ENCODE data around the gene HOXC6. TPM values are rescaled to one million over a fixed set of nuclear protein-coding genes. Genes with fewer than 3 reads are reported as not detected.

HOXC6 gene
- total RNA-seq, 1 experiment from 2014 or later, result not detected

DNA sequence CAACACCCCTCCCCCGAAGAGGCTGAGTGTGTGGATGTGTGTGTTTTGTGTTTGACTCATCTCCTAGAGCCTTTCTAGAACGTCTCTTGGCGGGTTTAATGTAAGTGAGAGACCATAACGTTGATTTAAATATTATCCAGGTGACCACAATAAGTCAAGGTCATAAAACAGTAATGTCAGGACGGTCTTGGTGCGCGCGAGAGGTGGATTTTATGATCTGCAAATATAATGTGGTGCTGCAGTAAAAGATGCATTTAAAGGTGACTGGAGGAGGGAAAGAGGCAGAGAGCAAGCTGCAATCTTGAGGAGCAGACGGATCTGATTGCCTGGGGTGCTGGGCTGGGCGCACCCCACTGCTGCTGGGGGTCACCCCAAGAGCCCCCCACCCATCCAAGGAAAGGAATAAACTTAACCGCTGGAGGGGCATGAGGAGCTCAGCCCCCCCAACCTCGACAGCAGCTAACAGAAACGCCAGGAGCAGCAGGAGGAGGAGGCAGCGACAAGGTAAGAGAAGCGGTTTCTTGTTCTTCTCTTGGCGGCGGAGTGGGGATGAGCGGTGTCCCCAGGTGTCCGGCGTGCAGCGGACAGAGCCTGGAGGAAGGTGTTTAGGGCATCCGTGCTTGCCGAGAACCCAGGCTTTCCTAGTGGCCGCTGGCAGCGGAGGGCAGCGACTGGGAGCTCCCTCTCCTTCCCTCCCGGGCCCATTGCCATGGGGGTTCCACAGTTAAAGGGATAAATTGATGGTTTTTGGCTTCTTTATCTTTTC, 37.7 kb upstream of the HOXC6 start:
- peaks cover 100% of the 10 kb centered on the region for H3K27me3 Mint-ChIP-seq (ENCODE audit: low read depth)
- H3K27ac Mint-ChIP-seq, result no peak overlapping the region
- H3K4me1 Mint-ChIP-seq, result peaks cover 40% of the 10 kb centered on the region
- H3K36me3 Mint-ChIP-seq, result no peaks in the 10 kb centered on the region
- TF ChIP-seq ZNF396 (CRISPR knock-in tag; IDR thresholded peaks at IDR 0.05; ENCODE audit: borderline replicate concordance) (no peak), ZNF263 (CRISPR knock-in tag; IDR thresholded peaks at IDR 0.05; ENCODE audit: low read depth) (no peak), IRF2 (CRISPR knock-in tag; IDR thresholded peaks at IDR 0.05; ENCODE audit: borderline replicate concordance, low read depth) (no peak), TCF7 (CRISPR knock-in tag; IDR thresholded peaks at IDR 0.05; ENCODE audit: low read depth) (no peak), ZNF671 (CRISPR knock-in tag; IDR thresholded peaks at IDR 0.05) (no peak), RORB (CRISPR knock-in tag; IDR thresholded peaks at IDR 0.05) (no peak), FOXJ3 (CRISPR knock-in tag; IDR thresholded peaks at IDR 0.05; ENCODE audit: borderline replicate concordance) (no peak), ZBTB21 (CRISPR knock-in tag; IDR thresholded peaks at IDR 0.05; ENCODE audit: borderline replicate concordance) (no peak), CREB1 (CRISPR knock-in tag; IDR thresholded peaks at IDR 0.05) (no peak), ESRRA (CRISPR knock-in tag; IDR thresholded peaks at IDR 0.05; ENCODE audit: borderline replicate concordance) (no peak), ZNF138 (CRISPR knock-in tag; conservative IDR thresholded peaks at IDR 0.05) (no peak), RELA (CRISPR knock-in tag; IDR thresholded peaks at IDR 0.05; ENCODE audit: borderline replicate concordance) (no peak), NR3C1 (CRISPR knock-in tag; conservative IDR thresholded peaks at IDR 0.05; ENCODE audit: low read depth) (no peak), GTF2I (CRISPR knock-in tag; conservative IDR thresholded peaks at IDR 0.05) (no peak)
- TF ChIP-seq, protein P1, sequence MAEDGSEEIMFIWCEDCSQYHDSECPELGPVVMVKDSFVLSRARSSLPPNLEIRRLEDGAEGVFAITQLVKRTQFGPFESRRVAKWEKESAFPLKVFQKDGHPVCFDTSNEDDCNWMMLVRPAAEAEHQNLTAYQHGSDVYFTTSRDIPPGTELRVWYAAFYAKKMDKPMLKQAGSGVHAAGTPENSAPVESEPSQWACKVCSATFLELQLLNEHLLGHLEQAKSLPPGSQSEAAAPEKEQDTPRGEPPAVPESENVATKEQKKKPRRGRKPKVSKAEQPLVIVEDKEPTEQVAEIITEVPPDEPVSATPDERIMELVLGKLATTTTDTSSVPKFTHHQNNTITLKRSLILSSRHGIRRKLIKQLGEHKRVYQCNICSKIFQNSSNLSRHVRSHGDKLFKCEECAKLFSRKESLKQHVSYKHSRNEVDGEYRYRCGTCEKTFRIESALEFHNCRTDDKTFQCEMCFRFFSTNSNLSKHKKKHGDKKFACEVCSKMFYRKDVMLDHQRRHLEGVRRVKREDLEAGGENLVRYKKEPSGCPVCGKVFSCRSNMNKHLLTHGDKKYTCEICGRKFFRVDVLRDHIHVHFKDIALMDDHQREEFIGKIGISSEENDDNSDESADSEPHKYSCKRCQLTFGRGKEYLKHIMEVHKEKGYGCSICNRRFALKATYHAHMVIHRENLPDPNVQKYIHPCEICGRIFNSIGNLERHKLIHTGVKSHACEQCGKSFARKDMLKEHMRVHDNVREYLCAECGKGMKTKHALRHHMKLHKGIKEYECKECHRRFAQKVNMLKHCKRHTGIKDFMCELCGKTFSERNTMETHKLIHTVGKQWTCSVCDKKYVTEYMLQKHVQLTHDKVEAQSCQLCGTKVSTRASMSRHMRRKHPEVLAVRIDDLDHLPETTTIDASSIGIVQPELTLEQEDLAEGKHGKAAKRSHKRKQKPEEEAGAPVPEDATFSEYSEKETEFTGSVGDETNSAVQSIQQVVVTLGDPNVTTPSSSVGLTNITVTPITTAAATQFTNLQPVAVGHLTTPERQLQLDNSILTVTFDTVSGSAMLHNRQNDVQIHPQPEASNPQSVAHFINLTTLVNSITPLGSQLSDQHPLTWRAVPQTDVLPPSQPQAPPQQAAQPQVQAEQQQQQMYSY (CRISPR knock-in tag; IDR thresholded peaks at IDR 0.05), result no peak
- TF ChIP-seq, protein P2, sequence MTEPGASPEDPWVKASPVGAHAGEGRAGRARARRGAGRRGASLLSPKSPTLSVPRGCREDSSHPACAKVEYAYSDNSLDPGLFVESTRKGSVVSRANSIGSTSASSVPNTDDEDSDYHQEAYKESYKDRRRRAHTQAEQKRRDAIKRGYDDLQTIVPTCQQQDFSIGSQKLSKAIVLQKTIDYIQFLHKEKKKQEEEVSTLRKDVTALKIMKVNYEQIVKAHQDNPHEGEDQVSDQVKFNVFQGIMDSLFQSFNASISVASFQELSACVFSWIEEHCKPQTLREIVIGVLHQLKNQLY (CRISPR knock-in tag; IDR thresholded peaks at IDR 0.05), result no peak
- TF ChIP-seq, protein P3, sequence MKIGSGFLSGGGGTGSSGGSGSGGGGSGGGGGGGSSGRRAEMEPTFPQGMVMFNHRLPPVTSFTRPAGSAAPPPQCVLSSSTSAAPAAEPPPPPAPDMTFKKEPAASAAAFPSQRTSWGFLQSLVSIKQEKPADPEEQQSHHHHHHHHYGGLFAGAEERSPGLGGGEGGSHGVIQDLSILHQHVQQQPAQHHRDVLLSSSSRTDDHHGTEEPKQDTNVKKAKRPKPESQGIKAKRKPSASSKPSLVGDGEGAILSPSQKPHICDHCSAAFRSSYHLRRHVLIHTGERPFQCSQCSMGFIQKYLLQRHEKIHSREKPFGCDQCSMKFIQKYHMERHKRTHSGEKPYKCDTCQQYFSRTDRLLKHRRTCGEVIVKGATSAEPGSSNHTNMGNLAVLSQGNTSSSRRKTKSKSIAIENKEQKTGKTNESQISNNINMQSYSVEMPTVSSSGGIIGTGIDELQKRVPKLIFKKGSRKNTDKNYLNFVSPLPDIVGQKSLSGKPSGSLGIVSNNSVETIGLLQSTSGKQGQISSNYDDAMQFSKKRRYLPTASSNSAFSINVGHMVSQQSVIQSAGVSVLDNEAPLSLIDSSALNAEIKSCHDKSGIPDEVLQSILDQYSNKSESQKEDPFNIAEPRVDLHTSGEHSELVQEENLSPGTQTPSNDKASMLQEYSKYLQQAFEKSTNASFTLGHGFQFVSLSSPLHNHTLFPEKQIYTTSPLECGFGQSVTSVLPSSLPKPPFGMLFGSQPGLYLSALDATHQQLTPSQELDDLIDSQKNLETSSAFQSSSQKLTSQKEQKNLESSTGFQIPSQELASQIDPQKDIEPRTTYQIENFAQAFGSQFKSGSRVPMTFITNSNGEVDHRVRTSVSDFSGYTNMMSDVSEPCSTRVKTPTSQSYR (CRISPR knock-in tag; IDR thresholded peaks at IDR 0.05), result no peak
- TF ChIP-seq, protein P4, sequence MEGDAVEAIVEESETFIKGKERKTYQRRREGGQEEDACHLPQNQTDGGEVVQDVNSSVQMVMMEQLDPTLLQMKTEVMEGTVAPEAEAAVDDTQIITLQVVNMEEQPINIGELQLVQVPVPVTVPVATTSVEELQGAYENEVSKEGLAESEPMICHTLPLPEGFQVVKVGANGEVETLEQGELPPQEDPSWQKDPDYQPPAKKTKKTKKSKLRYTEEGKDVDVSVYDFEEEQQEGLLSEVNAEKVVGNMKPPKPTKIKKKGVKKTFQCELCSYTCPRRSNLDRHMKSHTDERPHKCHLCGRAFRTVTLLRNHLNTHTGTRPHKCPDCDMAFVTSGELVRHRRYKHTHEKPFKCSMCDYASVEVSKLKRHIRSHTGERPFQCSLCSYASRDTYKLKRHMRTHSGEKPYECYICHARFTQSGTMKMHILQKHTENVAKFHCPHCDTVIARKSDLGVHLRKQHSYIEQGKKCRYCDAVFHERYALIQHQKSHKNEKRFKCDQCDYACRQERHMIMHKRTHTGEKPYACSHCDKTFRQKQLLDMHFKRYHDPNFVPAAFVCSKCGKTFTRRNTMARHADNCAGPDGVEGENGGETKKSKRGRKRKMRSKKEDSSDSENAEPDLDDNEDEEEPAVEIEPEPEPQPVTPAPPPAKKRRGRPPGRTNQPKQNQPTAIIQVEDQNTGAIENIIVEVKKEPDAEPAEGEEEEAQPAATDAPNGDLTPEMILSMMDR (IDR thresholded peaks at IDR 0.05), result no peak
- DNase-seq (ENCODE audit: low spot score) (no peak), ATAC-seq (no peak)
- no peaks in the 10 kb centered on the region for H3K9me3 Mint-ChIP-seq
- CTCF ChIA-PET, result interaction anchor here (0.7 to 3.2 kb wide), 8 partner anchors 16 to 389 kb away, joined by 3 to 16 read pairs (median 6); partner anchors contain the start of gene HOXC5
- POLR2A ChIA-PET, result interaction anchor here (0.7 to 0.9 kb wide), 3 partner anchors 25 to 64 kb away, joined by 3 read pairs; no protein-coding TSS in a partner anchor
- no peak overlapping the region for H3K4me3 Mint-ChIP-seq

Data from WTC11 (cell line).